Fibroblast of skin of abdomen (primary cell): ENCODE measurements around the gene MSI1.

Experiments used
- DNase-seq: peaks from one replicate; pipeline ENCODE4 v3.0.0-alpha.2; 2013

Gene MSI1

GRCh38 chr12:120376934-120377572 is 8.1 kb upstream of the MSI1 start:
- no peak for DNase-seq

- no peak for DNase-seq
These were observed 7.5 kb upstream of the MSI1 start for GRCh38 chr12:120376416-120376815.

- no peak for DNase-seq
These were observed 7.0 kb upstream of the MSI1 start for GRCh38 chr12:120376009-120376408.

GRCh38 chr12:120373683-120374082 is 4.7 kb upstream of the MSI1 start:
- DNase-seq, result no peak

- no peak for DNase-seq
These were observed 1.6 kb upstream of the MSI1 start for GRCh38 chr12:120370343-120371243.

GRCh38 chr12:120369603-120370342 is 809 bp upstream of the MSI1 start:
- no peak for DNase-seq

GRCh38 chr12:120367924-120368788 is 808 bp downstream of the MSI1 start:
- DNase-seq, result peak; percentile 13

GRCh38 chr12:120367233-120367923 is 1.6 kb downstream of the MSI1 start:
- DNase-seq, result no peak

GRCh38 chr12:120366845-120367232 is 2.1 kb downstream of the MSI1 start:
- no peak for DNase-seq

- no peak for DNase-seq
These were observed 2.6 kb downstream of the MSI1 start for GRCh38 chr12:120366341-120366705.

- no peak for DNase-seq
These were observed 3.2 kb downstream of the MSI1 start for GRCh38 chr12:120365675-120366340.

- DNase-seq, result no peak
These were observed 4.5 kb downstream of the MSI1 start for GRCh38 chr12:120364487-120364886.

- peak; percentile 9 for DNase-seq
These were observed 5.6 kb downstream of the MSI1 start for GRCh38 chr12:120363274-120363855.

- DNase-seq, result no peak
These were observed 6.3 kb downstream of the MSI1 start for GRCh38 chr12:120362516-120363273.

GRCh38 chr12:120361506-120362208 is 7.3 kb downstream of the MSI1 start:
- DNase-seq, result peak; percentile 86

- no peak for DNase-seq
These were observed 9.8 kb downstream of the MSI1 start for GRCh38 chr12:120359128-120359527.

- DNase-seq, result no peak
These were observed 10.4 kb downstream of the MSI1 start for GRCh38 chr12:120358412-120359100.

- DNase-seq, result no peak
These were observed 11.9 kb downstream of the MSI1 start for GRCh38 chr12:120357104-120357503.

- peak; percentile 86 for DNase-seq
These were observed 12.4 kb downstream of the MSI1 start for GRCh38 chr12:120356567-120357030.
